A204.1 (cell line): ENCODE data around the gene KRT36.

Experiments used
- FAIRE-seq: peaks from 2 replicates; lab custom pipeline; 2012; peaks lifted over from hg19 to GRCh38; lab: Jason Lieb, UNC

KRT36 gene

GRCh38 chr17:41489531-41489930 is at the start of gene KRT36:
TSS of gene KRT36 (minus strand) at chr17:41489910. CDS start at chr17:41489864, 46 bp downstream.
- no peak for FAIRE-seq

GRCh38 chr17:41539071-41539492 is 49.4 kb upstream of the KRT36 start:
- FAIRE-seq, result no peak

GRCh38 chr17:41538565-41538991 is 48.9 kb upstream of the KRT36 start:
- no peak for FAIRE-seq

- FAIRE-seq, result no peak
Observed at GRCh38 chr17:41537990-41538389, 48.3 kb upstream of the KRT36 start.

- FAIRE-seq, result no peak
Observed at GRCh38 chr17:41537614-41537954, 47.9 kb upstream of the KRT36 start.

GRCh38 chr17:41536741-41537613 is 47.3 kb upstream of the KRT36 start:
- no peak for FAIRE-seq

- FAIRE-seq, result no peak
Observed at GRCh38 chr17:41535764-41536481, 46.2 kb upstream of the KRT36 start.

- FAIRE-seq, result no peak
Observed at GRCh38 chr17:41534899-41535546, 45.3 kb upstream of the KRT36 start.

GRCh38 chr17:41533613-41534012 is 43.9 kb upstream of the KRT36 start:
- FAIRE-seq, result no peak

GRCh38 chr17:41532947-41533570 is 43.3 kb upstream of the KRT36 start:
- FAIRE-seq, result no peak

- no peak for FAIRE-seq
Observed at GRCh38 chr17:41531993-41532392, 42.3 kb upstream of the KRT36 start.

- FAIRE-seq, result no peak
Observed at GRCh38 chr17:41530062-41531048, 40.6 kb upstream of the KRT36 start.

- no peak for FAIRE-seq
Observed at GRCh38 chr17:41529491-41529915, 39.8 kb upstream of the KRT36 start.

GRCh38 chr17:41528959-41529353 is 39.2 kb upstream of the KRT36 start:
- FAIRE-seq, result no peak

GRCh38 chr17:41527063-41528023 is 37.6 kb upstream of the KRT36 start:
- no peak for FAIRE-seq

GRCh38 chr17:41524261-41524660 is 34.6 kb upstream of the KRT36 start:
- no peak for FAIRE-seq

GRCh38 chr17:41523787-41524186 is 34.1 kb upstream of the KRT36 start:
- no peak for FAIRE-seq

- no peak for FAIRE-seq
Observed at GRCh38 chr17:41523225-41523593, 33.5 kb upstream of the KRT36 start.

- FAIRE-seq, result no peak
Observed at GRCh38 chr17:41522301-41523224, 32.9 kb upstream of the KRT36 start.
